Breast epithelium (tissue), 4 donors: ENCODE data around the gene ETS2. TPM values are rescaled to one million over a fixed set of nuclear protein-coding genes. Genes with fewer than 3 reads are reported as not detected.

Source experiments
- DNase-seq, 2 donors: peaks; one replicate each; pipeline ENCODE4 v3.0.0-alpha.2; 2019; ENCODE audit warnings: low spot score in 2 of 2
- H3K27ac ChIP-seq, 2 donors: fragments of 200-600 bp; sonication (generic) in 1 of 2; one replicate each; pipeline ENCODE4 v1.5.1; 2016 to 2019; ENCODE audit warnings: mild to moderate bottlenecking in 1 of 2
- H3K27me3 ChIP-seq, 2 donors: fragments of 200-600 bp; sonication (generic) in 1 of 2; one replicate each; pipeline versions ENCODE4 v1.5.1 to v1.6.0; 2017 to 2019; ENCODE audit warnings: control low read depth in 1 of 2, mild to moderate bottlenecking in 1 of 2
- H3K36me3 ChIP-seq: fragments of 200-600 bp; one replicate; pipeline ENCODE4 v1.5.1; 2019
- H3K4me1 ChIP-seq, 2 donors: fragments of 200-600 bp; sonication (generic); one replicate each; pipeline ENCODE4 v1.5.1; 2016 to 2019; ENCODE audit warnings: control low read depth in 1 of 2
- H3K4me3 ChIP-seq, 3 donors: fragments of 200-600 bp; sonication (generic); 1 replicate in 2 of 3; 2 replicates in 1 of 3; pipeline ENCODE4 v1.5.1; 2016 to 2019; ENCODE audit warnings: mild to moderate bottlenecking in 3 of 3, moderate library complexity in 2 of 3
- H3K9me3 ChIP-seq, 2 donors: fragments of 200-600 bp; sonication (generic) in 1 of 2; one replicate each; pipeline ENCODE4 v1.5.1; 2016 to 2019; ENCODE audit warnings: control low read depth in 1 of 2
- CTCF ChIP-seq, 3 donors: fragments of 450-650 bp; IDR thresholded peaks; one replicate each; pipeline ENCODE4 v1.5.1; 2016 to 2017; ENCODE audit warnings: antibody characterized with exemption in 3 of 3, mild to moderate bottlenecking in 3 of 3, moderate library complexity in 3 of 3
- POLR2A ChIP-seq: fragments of 450-650 bp; IDR thresholded peaks from one replicate; pipeline ENCODE4 v1.6.1; 2016; ENCODE audit warnings: antibody characterized with exemption, mild to moderate bottlenecking, moderate library complexity
- POLR2AphosphoS5 ChIP-seq, 3 donors: sonication (generic); formaldehyde crosslinking; IDR thresholded peaks; one replicate each; pipeline ENCODE4 v1.6.1; 2017; ENCODE audit warnings: antibody characterized with exemption in 3 of 3
- intact Hi-C: fragments of 100-400 bp; cut with DNase I; formaldehyde crosslinking; loops from one replicate; pipeline ENCODE4 v1.15.1; 2023; ENCODE audit warnings: low total_unique reads
- total RNA-seq, 3 donors: library from RNA; depleted of rRNA; stranded (reverse); fragments of >200 nt; gene quantifications; one replicate each; pipeline ENCODE4 v1.1.0, GENCODE V29; 2016

ETS2 gene
- total RNA-seq, 3 donors from 2014 or later: 48.0 to 60.0 (median 57.5) TPM

GRCh38 chr21:38820471-38821239 is 14.9 kb downstream of the ETS2 start:
- TF ChIP-seq POLR2AphosphoS5 (IDR thresholded peaks at IDR 0.05) (peak in 2 of 3 donors; percentile 42 to 70), POLR2A (no peak)
- Histone ChIP-seq H3K4me1 (no peaks in the 10 kb centered on the region), H3K36me3 (no peaks in the 10 kb centered on the region), H3K27me3 (no peaks in the 10 kb centered on the region), H3K9me3 (no peaks in the 10 kb centered on the region), H3K27ac (peak overlapping the region; percentile 76 to 84), H3K4me3 (no peak overlapping the region)
- no peak for DNase-seq
- intact Hi-C loops: no loop called here

GRCh38 chr21:38821248-38821647 is 15.5 kb downstream of the ETS2 start:
- DNase-seq: no peak
- Histone ChIP-seq H3K9me3 (no peaks in the 10 kb centered on the region), H3K4me3 (no peak overlapping the region), H3K27ac (peak overlapping the region; percentile 49 to 84), H3K36me3 (no peaks in the 10 kb centered on the region), H3K4me1 (no peaks in the 10 kb centered on the region), H3K27me3 (no peaks in the 10 kb centered on the region)
- no peak for TF ChIP-seq POLR2A
- no peak for TF ChIP-seq CTCF (IDR thresholded peaks at IDR 0.05)
- intact Hi-C loops: no loop called here

- Histone ChIP-seq H3K4me3 (no peak overlapping the region), H3K36me3 (no peaks in the 10 kb centered on the region), H3K27ac (peak overlapping the region; percentile 33 to 66), H3K4me1 (no peaks in the 10 kb centered on the region), H3K9me3 (no peaks in the 10 kb centered on the region), H3K27me3 (no peaks in the 10 kb centered on the region)
- intact Hi-C loops: no loop called here
- DNase-seq: no peak
- TF ChIP-seq POLR2AphosphoS5 (IDR thresholded peaks at IDR 0.05) (no peak), POLR2A (no peak), CTCF (IDR thresholded peaks at IDR 0.05) (no peak)
These were observed 16.4 kb downstream of the ETS2 start for GRCh38 chr21:38821959-38822682.

- DNase-seq: no peak
- Histone ChIP-seq H3K27ac (peak overlapping the region in 1 of 2 donors; percentile 66), H3K4me1 (no peaks in the 10 kb centered on the region), H3K27me3 (no peaks in the 10 kb centered on the region), H3K36me3 (no peaks in the 10 kb centered on the region), H3K4me3 (no peak overlapping the region), H3K9me3 (no peaks in the 10 kb centered on the region)
- no peak for TF ChIP-seq CTCF (IDR thresholded peaks at IDR 0.05)
- no peak for TF ChIP-seq POLR2A
- TF ChIP-seq POLR2AphosphoS5 (IDR thresholded peaks at IDR 0.05): no peak
- intact Hi-C loops: no loop called here
These were observed 17.1 kb downstream of the ETS2 start for GRCh38 chr21:38822778-38823238.

- Histone ChIP-seq H3K27ac (no peak overlapping the region), H3K36me3 (no peaks in the 10 kb centered on the region), H3K4me1 (no peaks in the 10 kb centered on the region), H3K27me3 (no peaks in the 10 kb centered on the region), H3K9me3 (no peaks in the 10 kb centered on the region), H3K4me3 (no peak overlapping the region)
- DNase-seq: no peak
- intact Hi-C loops: no loop called here
- no peak for TF ChIP-seq POLR2AphosphoS5 (IDR thresholded peaks at IDR 0.05)
- no peak for TF ChIP-seq CTCF (IDR thresholded peaks at IDR 0.05)
- no peak for TF ChIP-seq POLR2A
These were observed 18.0 kb downstream of the ETS2 start for GRCh38 chr21:38823737-38824123.
